Adipose tissue (tissue), 3 donors: ENCODE measurements around the gene ZC3H12C. TPM values are rescaled to one million over a fixed set of nuclear protein-coding genes. Genes with fewer than 3 reads are reported as not detected.

Experiments
- polyA plus RNA-seq, 3 donors: library from polyadenylated mRNA; stranded (reverse); fragments of 200-250 nt; gene quantifications; one replicate each; pipeline ENCODE4 v1.2.3, GENCODE V29; 2013
- donor health status: healthy with polysubstance abuse.
- donor health status: Bipolar disorder and iron deficiency.
- donor health status: healthy.

ZC3H12C gene
- polyA plus RNA-seq, 3 donors, result 1.1 to 3.1 (median 2.2) TPM

Other genes with a start within 250 kb of the ZC3H12C start
- 10 to 100 TPM; 17.7 to 36.8 (median 36.6) TPM for gene RDX, start 203.2 kb downstream of the ZC3H12C start, polyA plus RNA-seq